ENCODE measurements around the gene STIMATE.

STIMATE gene

GRCh38 chr3:52789746-52790040 is 107.7 kb downstream of the STIMATE start:
- no peak for DNase-seq

- DNase-seq, result no peak
Observed at GRCh38 chr3:52788890-52789745, 108.2 kb downstream of the STIMATE start.

DNA sequence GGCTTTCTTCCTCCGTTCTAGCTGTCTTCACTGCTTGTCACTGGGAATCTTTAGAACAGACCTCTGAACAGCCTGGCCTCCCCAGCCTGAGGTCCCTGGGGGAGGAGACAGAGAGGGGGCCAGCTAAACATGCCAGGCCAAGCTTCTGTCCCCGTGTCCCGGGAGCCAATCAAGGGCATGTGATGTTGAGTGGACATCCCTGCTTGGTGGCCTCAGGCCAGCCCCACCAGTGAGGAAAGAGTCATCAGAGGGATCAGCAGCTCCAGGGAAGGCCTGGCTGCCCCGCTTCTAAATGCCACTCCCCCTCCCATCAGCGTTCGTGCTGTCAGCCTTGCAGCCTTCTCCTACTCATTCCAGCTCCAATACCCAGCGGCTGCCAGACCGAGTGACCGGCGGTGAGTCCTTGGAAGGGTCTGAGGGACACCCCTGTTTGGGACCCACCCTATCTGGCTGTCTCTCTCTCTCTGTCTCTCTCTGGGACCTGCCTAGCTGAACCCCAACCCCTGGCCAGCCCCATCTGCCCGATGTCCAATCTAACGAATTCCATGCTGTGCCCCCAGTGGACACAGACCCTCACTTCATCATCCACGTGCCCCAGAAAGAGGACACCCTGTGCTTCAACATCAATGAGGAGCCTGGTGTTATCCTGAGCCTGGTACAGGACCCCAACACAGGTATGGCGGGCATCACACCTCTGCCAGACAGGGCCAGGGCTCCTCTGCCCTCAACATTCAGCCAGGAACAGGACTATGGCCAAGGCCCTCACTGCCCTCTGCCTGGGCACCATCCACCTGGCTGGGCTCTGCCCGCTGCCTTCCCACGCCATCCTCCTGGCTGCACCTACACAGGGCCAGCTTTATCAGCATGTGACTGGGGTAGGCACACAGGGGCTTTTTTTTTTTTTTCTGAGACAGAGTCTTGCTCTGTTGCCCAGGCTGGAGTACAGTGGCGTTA is 109.4 kb downstream of the STIMATE start:
- no peak for DNase-seq

DNA sequence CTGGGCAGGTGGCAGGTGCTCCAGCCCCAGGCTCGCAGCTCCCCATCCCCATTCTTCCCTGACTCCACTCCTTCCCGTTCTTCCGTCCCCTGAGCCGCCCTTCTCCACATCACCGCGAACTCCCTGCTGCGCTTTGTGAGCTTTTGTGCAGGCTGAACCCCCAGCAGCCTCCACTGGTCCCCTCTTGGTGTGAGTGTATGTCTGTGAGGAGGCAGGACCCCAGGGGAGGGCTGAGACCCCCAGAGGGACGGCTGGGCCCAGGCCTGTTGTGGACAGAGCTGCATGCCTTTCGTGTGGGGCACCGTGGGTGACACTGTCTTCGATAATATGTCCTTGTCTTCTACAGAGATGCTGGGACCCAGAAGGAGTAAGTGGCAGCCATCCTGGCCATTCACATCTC is 110.1 kb downstream of the STIMATE start:
- no peak for DNase-seq
